ENCODE measurements around the gene SP5.

GRCh38 chr2:170671079-170671478 lies 44.1 kb upstream of the SP5 start:
- TF ChIP-seq CTCF (IDR thresholded peaks at IDR 0.05; ENCODE audit: low read depth, low read length, poor library complexity, severe bottlenecking), result no peak
- no peak for TF ChIP-seq EZH2phosphoT487 (IDR thresholded peaks at IDR 0.05; ENCODE audit: borderline replicate concordance, low read length)

Measured in DOHH2 (cell line).